Neural crest cell (in vitro differentiated cells): ENCODE data around the gene KRTAP10-4. TPM values are rescaled to one million over a fixed set of nuclear protein-coding genes. Genes with fewer than 3 reads are reported as not detected.

Experiments used
- DNase-seq: peaks from one replicate; pipeline ENCODE4 v3.0.0; 2021; ENCODE audit warnings: low read depth, mixed read lengths, low spot score
- H3K27ac Mint-ChIP-seq: one replicate; pipeline ENCODE4 v1.8.0; 2021; ENCODE audit warnings: mild to moderate bottlenecking, mixed read lengths; ENCODE audit not compliant: unreplicated experiment
- H3K27me3 Mint-ChIP-seq: 2 replicates; pipeline ENCODE4 v1.8.0; 2021; ENCODE audit warnings: low read depth, mild to moderate bottlenecking, mixed read lengths
- H3K36me3 Mint-ChIP-seq: 2 replicates; pipeline ENCODE4 v1.8.0; 2021; ENCODE audit warnings: low read depth, mild to moderate bottlenecking, mixed read lengths
- H3K4me1 Mint-ChIP-seq: 2 replicates; pipeline ENCODE4 v1.8.0; 2021; ENCODE audit warnings: mixed read lengths
- H3K4me3 Mint-ChIP-seq: one replicate; pipeline ENCODE4 v1.8.0; 2021; ENCODE audit warnings: mild to moderate bottlenecking, mixed read lengths
- H3K9me3 Mint-ChIP-seq: 2 replicates; pipeline ENCODE4 v1.8.0; 2021; ENCODE audit warnings: mixed read lengths
- CTCF ChIP-seq: fragments of 200-600 bp; sonication (generic); conservative IDR thresholded peaks from 2 replicates; pipeline ENCODE4 v1.5.0; 2021; ENCODE audit warnings: antibody characterized with exemption, mild to moderate bottlenecking
- total RNA-seq: library from RNA; stranded (reverse); gene quantifications from 2 replicates; pipeline ENCODE4 v1.2.1, GENCODE V29; 2021

Gene KRTAP10-4
- total RNA-seq, 1 donor from 2014 or later = not detected

- Mint-ChIP-seq H3K9me3 (peaks cover 4% of the 10 kb centered on the region), H3K27ac (peak overlapping the region; percentile 27), H3K27me3 (no peaks in the 10 kb centered on the region), H3K4me1 (no peaks in the 10 kb centered on the region), H3K36me3 (no peaks in the 10 kb centered on the region), H3K4me3 (no peak overlapping the region)
- no peak for TF ChIP-seq CTCF
- DNase-seq = no peak
Observed at GRCh38 chr21:44527156-44527982, 46.2 kb upstream of the KRTAP10-4 start.

GRCh38 chr21:44527983-44528633, 45.4 kb upstream of the KRTAP10-4 start:
- no peak overlapping the region for H3K4me3 Mint-ChIP-seq
- no peak for TF ChIP-seq CTCF

GRCh38 chr21:44528634-44528995, 44.9 kb upstream of the KRTAP10-4 start:
- Mint-ChIP-seq H3K36me3 (no peaks in the 10 kb centered on the region), H3K4me1 (no peaks in the 10 kb centered on the region), H3K4me3 (no peak overlapping the region), H3K9me3 (peaks cover 4% of the 10 kb centered on the region), H3K27ac (no peak overlapping the region), H3K27me3 (no peaks in the 10 kb centered on the region)
- no peak for DNase-seq
- TF ChIP-seq CTCF = no peak

More at GRCh38 chr21:44527983-44528633, 45.4 kb upstream of the KRTAP10-4 start:
- Mint-ChIP-seq H3K27ac (no peak overlapping the region), H3K36me3 (no peaks in the 10 kb centered on the region), H3K27me3 (no peaks in the 10 kb centered on the region), H3K4me1 (no peaks in the 10 kb centered on the region), H3K9me3 (peaks cover 4% of the 10 kb centered on the region)
- no peak for DNase-seq

- Mint-ChIP-seq H3K4me1 (no peaks in the 10 kb centered on the region), H3K27ac (no peak overlapping the region), H3K4me3 (no peak overlapping the region), H3K9me3 (peaks cover 4% of the 10 kb centered on the region), H3K36me3 (no peaks in the 10 kb centered on the region), H3K27me3 (no peaks in the 10 kb centered on the region)
- TF ChIP-seq CTCF = no peak
- DNase-seq = no peak
Observed at GRCh38 chr21:44529011-44529421, 44.5 kb upstream of the KRTAP10-4 start.

- no peak for TF ChIP-seq CTCF
- H3K4me1 Mint-ChIP-seq = no peaks in the 10 kb centered on the region
- H3K9me3 Mint-ChIP-seq = peaks cover 5% of the 10 kb centered on the region
- H3K27ac Mint-ChIP-seq = no peak overlapping the region
- H3K4me3 Mint-ChIP-seq = no peak overlapping the region
- no peaks in the 10 kb centered on the region for H3K36me3 Mint-ChIP-seq
- no peaks in the 10 kb centered on the region for H3K27me3 Mint-ChIP-seq
- no peak for DNase-seq
Observed at GRCh38 chr21:44529503-44530125, 43.9 kb upstream of the KRTAP10-4 start.
